Mucosa of gallbladder (tissue), 1 donor: ENCODE results near the gene NPAT. TPM values are rescaled to one million over a fixed set of nuclear protein-coding genes. Genes with fewer than 3 reads are reported as not detected.
"Not testable (repeated sequence)": the region's sequence is repeated elsewhere in the genome, so short reads cannot be mapped to it uniquely, and the experiment has no call there.

Experiments used
- DNase-seq: peaks from one replicate; pipeline ENCODE4 v3.0.0-alpha.2; 2020; ENCODE audit warnings: low spot score
- total RNA-seq: library from RNA; stranded (reverse); gene quantifications from one replicate; pipeline ENCODE4 v1.2.1, GENCODE V29; 2021
- donor health status: DM: no; HTN: no; CAD: no.

Gene NPAT
- total RNA-seq, 1 donor from 2014 or later, result 12.5 TPM

DNA sequence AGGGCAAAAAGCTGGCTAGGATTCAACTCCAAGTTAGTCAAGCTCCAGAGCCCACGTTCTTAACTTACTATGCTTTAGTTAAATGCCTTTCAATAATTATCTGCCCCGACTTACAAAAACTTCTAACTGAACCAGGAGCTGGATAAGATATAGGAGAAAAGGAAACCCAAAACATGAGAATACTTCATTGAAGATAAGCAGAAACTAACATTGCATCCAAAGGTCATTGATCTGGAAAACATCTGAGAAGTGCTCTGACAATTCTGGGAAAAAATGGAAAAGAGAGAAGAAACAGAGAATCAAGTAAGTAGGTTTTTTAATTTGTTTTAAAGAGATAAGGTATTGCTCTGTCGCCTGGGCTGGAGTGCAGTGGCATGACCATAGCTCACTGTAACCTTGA is 73.9 kb downstream of the NPAT start:
- DNase-seq, result no peak

DNA sequence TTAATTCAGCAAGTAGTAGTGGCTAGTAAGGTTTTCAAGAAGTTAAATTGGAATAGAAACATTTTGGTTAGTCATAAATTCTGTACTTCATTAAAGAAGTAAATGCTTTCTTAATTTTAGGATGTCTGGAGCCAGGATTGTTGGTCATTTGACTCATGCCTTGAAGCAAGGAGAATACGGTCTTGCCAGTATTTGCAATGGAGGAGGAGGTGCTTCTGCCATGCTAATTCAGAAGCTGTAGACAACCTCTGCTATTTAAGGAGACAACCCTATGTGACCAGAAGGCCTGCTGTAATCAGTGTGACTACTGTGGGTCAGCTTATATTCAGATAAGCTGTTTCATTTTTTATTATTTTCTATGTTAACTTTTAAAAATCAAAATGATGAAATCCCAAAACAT is 75.3 kb downstream of the NPAT start:
- no peak for DNase-seq

DNA sequence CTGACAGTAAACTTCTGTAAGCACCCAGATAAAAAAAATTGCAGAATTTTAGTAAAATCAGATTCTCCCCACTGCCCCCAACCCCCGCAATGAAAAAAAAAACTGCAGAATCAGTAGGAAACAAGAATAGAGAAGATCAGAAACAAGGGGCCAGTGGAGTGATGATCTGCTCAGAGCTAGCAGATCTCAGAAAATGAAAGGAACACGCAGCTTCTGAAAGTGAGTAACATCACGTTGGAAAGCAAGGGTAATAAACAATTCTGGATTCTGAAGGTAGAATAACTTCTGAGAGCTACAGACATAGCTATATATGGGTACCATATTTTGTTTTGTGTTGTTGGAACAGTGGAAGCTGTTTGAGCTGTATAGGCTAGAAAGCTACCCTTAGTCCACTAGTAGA is 77.8 kb downstream of the NPAT start:
- DNase-seq, result no peak

DNA sequence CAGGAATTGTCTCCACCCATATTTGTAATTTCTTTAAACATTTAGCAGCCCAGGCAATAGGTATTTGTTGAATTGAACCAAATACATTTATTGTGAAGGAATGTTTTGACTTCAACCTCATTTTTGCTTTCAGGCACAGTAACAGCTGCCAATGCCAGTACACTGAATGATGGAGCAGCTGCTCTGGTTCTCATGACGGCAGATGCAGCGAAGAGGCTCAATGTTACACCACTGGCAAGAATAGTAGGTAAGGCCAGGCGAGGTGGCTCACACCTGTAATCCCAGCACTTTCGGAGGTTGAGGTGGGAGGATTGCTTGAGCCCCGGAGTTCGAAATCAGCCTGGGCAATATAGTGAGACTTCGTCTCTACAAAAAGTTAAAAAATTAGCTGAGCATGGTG is 80.1 kb downstream of the NPAT start:
- no peak for DNase-seq

DNA sequence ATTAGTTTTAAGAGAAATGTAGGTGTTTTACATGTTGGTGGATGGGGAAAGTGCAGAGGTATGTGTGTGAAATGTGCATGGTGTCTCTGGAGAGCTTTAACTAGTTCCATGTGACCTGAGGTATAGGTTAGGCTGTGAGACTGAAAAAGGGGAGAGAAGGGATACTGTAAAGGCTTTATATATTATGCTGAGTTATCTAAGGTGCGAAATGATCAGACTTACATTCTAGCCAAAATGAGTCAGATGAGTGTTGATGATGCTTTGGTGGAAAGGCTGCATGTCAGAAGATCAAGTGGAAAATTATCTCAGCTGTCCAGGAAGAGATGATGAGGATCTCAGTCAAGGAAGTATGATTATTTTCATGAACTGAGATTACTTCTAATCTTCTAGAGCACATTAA is 85.2 kb downstream of the NPAT start:
- DNase-seq, result no peak

DNA sequence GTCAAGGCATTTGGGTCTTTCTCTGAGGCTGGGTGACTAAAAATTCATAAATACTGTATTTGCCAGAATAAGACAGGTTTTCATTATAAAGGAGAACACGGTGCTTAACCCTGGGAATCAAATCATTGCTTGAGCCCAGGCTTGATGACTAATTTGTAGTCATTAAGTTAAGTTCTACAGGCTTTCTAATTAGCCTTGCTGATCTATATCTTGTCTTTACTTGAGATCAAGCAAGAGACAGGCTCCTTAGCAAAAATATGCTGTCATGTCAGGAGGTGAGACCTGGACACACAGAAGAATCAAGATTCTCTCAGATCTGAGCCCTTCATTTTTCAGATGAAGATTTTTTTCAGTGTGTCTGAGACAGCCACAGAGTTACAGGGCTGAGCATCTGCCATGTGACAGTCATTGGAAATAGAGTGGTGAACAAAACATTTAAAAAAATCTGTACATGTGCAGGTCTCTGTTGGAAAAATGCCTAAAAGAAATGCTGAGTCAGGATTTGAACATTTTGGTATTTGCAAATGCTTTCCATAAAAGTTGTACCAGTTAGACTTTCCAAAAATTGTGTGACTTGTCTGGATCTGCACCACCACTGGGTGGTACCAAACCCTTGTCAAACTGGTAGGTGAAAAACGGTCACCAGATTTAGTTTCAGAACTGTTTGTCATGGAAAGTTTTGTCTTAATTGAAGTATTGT is 86.4 kb downstream of the NPAT start:
- DNase-seq, result no peak

DNA sequence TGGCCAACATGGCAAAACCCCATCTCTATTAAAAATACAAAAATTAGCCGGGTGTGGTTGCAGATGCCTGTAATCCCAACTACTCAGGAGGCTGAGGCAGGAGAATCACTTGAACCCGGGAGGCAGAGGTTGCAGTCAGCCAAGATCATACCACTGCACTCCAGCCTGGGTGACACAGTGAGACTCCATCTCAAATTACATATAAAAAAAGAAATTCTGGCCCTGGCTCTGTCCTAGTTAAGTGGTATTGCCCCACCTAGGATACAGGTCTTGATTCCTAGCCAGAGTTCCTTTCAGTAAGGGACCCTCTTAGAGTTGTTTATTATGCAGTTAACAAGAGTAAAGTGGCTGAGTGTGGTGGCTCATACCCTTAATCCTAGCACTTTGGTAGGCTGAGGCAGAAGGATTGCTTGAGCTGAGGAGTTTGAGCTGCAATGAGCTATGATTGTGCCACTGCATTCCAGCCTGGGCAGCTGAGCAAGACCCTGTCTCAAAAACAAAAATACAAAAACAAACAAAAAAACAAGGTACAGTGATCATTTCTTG is 89.4 kb downstream of the NPAT start:
- not testable (repeated sequence) for DNase-seq

DNA sequence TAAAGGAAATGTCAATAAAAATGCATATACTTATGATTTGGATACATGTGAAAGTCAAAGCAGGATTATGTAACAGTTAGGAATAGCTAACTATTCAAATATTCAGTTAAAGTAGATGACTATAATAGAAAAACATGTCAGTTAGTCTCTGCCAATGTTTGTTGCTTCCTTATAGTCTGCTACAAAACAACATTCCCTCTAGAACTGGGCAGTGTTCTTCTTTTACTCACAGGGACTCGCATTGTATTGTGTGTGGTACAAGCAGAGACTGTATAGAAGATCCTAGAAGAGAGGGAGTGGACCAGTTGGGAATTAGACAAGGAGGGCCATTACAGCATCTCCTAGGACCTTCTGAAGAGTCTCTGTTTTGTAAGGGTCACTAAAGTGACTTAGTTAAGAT is 90.4 kb downstream of the NPAT start:
- DNase-seq, result no peak

DNA sequence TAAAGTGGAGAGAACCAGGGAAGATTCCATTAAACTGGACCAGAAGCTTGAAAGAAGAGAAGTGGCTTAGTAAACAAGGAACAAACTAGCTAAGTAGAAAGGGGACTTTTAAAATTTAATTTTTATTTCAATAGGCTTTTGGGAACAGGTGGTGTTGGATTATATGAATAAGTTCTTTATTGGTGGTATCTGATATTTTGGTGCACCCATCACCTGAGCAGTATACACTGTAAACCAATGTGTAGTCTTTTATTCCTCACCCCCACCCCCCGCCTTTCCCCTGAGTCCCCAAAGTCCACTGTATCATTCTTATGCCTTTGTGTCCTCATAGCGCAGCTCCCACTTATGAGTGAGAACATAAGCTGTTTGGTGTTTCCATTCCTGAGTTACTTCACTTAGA is 93.7 kb downstream of the NPAT start:
- DNase-seq, result no peak

DNA sequence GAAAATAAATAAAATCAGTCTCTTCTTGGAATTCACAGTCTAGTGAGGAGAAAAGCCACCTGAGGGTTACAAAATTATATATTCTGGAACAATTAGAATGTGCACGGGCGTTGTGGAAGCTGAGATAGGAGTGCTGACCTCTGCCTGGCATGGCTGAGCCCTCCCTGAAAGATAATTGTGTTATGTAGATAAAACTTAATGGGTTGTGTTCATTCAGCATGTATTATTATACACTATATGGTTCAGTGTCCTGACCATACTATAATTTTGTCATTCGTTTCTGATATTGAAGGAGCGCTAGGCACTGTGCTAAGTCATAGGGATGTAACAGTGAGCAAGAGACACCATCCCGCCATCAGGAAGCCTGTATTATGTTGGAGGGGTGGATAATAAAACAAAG is 97.3 kb downstream of the NPAT start:
- DNase-seq, result no peak

DNA sequence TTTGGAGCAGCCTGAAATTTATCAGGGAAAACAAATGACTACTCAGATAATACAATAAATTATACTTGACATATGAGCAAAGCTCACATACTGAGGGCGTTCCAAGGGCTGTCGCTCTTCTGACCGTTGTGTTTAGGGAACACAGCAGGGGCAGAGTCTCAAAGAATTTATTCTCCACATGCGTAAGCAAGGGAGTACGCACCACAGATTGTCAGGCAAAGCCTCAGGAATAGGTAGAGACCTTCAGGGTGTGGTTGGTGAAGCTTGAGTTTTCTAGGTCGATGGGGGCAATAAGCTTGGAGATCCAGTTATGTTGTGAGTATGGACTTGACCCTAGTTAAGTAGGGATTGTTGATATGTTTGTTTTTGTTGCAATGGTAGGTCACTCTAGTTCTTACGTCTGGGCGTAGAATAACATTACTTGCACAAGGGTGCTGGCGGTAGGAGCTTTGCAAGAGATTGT is 100.2 kb downstream of the NPAT start:
- no peak for DNase-seq

DNA sequence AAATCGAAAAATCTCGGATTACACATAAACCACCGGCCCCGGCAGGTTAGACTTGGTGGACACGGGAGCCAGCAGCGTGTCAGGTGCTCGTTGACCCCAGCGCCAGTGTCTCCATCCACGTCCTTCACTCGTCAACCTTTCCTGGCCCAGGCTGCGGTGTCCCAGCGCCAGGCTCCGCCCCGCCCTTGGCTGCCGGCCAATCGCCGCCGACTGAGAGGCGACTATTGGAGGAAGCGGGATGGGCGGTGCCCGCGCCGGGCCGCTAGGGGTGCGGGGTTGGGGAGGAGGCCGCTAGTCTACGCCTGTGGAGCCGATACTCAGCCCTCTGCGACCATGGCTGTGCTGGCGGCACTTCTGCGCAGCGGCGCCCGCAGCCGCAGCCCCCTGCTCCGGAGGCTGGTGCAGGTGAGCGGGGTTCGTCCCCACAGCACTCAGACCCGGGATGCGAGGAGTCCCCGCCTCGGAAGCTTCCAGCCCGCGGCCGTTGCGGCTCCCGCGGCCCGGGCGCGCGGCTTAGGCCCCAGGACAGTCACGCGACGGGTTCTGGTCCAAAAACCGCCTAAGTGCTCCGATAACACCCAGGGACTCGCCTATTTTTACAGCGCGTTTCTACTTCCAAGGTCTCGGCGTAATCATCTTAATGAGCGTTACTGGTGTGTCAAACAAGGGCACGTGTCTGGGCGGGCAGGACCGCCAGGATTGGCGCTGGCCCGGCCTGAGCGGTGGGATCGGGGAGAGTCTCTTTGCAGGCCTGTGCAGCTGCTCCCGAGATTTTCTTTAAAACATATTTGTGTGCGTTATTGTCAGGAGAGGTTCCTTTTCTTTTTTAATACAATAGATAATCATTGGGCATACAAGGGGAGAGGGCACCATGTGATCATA is 100.9 kb downstream of the NPAT start, which contains the start of gene ACAT1:
Gene ACAT1, plus strand, starts transcription at position 294 of the 882 bp plus-strand sequence. Its CDS starts 40 bp downstream, at position 334.
- peak; percentile 95 for DNase-seq

DNA sequence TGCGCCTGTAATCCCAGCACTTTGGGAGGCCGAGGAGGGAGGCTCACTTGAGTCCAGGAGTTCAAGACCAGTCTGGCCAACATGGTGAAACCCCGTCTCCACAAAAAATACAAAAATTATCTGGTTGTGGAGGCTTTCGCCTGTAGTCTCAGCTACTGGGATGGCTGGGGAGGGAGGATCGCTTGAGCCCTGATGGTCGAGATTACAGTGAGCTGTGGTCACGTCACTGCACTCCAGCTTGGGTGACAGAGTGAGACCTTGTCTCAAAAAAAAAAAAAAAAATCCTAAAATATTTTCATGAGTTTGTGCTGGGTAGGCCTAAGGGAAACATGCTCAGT is 101.5 kb downstream of the NPAT start:
- not testable (repeated sequence) for DNase-seq

DNA sequence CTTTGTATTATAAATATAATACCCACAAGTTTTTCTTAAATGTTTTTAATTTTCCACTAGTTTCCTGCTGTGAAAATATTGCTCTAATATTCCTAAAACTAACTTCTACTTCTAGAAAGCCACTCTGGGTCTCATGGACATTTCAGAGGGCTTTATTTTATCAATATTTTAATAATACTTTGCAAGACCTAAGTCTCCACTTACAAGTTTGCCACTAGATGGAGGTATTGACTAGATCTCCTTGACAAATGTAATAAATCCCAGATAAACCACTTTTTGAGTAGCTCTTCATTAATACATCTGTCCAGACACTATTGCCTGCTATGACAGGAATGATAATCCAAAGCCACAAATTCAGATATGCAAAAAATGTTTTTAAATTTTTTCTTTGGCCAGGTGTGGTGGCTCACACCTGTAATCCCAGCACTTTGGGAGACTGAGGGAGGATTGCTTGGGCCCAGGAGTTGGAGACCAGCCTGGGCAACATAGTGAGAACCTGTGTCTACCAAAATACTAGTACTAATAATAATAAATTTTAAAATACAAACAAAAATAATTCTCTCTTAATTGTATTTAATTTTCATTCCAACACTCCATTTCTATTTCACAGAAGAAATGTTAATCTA is 104.6 kb downstream of the NPAT start:
- no peak for DNase-seq

DNA sequence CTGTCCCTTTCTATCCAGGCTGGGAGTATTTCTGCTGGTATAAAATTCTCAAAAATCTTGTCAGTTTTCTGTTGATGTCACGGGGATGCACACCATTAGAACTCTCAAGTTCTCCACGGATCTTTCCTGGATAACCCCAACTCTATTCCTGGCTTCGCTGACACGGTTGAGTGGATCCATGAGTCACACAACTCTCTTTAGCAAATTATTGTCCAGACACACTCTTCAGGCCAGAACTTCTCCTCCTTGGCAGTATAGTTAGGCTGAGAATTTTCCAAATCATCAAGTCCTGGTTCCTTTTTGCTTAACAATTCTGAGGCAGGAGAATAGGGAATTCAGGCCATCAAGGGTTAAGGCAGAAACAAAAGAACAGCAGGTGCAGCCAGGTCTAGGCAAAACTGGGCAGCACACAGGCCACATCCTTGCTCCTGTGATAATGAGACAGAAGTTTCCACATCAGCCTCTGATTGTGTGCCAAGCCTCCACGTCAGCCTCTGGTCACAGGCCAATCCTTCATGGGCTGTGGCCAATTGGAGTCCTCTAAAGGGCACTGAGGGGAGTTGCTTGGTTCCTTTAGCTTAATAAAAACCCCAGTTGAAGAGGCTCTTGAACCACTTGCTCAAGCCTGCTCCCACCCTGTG is 106.8 kb downstream of the NPAT start:
- peak; percentile 87 for DNase-seq

DNA sequence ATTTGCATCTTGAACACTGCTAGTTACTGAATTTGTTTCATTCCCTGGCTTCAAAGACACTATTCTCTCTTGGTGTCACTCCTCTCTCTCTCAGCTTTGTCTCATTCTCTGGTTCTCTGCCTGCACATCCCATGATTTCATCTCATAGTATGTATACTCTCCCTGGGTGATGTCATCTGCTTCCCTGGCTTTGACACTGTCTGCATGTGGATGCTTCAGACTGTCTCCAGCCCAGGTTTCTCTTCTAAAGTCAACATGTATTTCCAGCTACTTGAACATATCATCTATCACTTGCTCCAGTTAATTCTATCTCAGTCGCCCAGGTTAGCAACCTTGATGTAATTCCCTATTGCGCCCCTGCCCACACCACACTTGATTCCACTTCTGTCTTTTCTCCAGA is 110.4 kb downstream of the NPAT start:
- no peak for DNase-seq

DNA sequence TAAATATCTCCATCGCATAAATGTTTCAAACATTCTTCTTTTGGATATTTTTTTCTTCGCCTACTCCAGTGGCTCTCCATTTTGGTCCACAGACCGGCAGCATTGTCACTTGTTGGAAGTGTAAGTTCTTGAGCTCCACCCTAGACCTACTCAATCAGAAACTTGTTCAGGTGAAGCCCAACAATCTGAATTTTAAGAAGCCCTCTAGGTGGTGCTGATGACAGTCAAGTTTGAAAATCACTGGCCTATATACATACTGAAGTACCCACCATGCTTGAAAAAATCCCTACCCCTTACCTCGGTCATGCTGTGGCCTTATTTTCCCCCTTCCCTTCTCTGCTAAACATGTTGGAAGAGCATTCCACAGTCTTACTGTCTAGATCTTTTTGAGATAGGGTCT is 111.3 kb downstream of the NPAT start:
- no peak for DNase-seq

Other genes starting within 250 kb of the NPAT start
- 36.8 TPM for gene CUL5, start 213.7 kb downstream of the NPAT start, total RNA-seq
- gene ACAT1, start 101.1 kb downstream of the NPAT start, total RNA-seq, result 34.3 TPM
- gene ATM, start 429 bp upstream of the NPAT start, total RNA-seq, result 68.1 TPM
- gene C11orf65, start 244.9 kb upstream of the NPAT start, total RNA-seq, result 0.58 TPM